Tibial nerve (tissue), 4 donors: ENCODE measurements around the gene ENTR1.

Experiments used
- EP300 ChIP-seq, 2 donors: sonication (generic); formaldehyde crosslinking; IDR thresholded peaks; one replicate each; pipeline ENCODE4 v1.6.1; 2017; ENCODE audit warnings: antibody characterized with exemption in 2 of 2, mild to moderate bottlenecking in 1 of 2
- TF ChIP-seq, protein P1 (sequence below), 5 experiments: fragments of 200-600 bp in 3 of 5; fragments of 450-650 bp in 2 of 5; sonication (generic) in 3 of 5; IDR thresholded peaks; one replicate each; pipeline ENCODE4 v1.5.1; 2016 to 2019; ENCODE audit warnings: antibody characterized with exemption in 5 of 5, mild to moderate bottlenecking in 3 of 5, moderate library complexity in 2 of 5

- TF ChIP-seq, protein P1, sequence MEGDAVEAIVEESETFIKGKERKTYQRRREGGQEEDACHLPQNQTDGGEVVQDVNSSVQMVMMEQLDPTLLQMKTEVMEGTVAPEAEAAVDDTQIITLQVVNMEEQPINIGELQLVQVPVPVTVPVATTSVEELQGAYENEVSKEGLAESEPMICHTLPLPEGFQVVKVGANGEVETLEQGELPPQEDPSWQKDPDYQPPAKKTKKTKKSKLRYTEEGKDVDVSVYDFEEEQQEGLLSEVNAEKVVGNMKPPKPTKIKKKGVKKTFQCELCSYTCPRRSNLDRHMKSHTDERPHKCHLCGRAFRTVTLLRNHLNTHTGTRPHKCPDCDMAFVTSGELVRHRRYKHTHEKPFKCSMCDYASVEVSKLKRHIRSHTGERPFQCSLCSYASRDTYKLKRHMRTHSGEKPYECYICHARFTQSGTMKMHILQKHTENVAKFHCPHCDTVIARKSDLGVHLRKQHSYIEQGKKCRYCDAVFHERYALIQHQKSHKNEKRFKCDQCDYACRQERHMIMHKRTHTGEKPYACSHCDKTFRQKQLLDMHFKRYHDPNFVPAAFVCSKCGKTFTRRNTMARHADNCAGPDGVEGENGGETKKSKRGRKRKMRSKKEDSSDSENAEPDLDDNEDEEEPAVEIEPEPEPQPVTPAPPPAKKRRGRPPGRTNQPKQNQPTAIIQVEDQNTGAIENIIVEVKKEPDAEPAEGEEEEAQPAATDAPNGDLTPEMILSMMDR (IDR thresholded peaks at IDR 0.05) = no peak
- TF ChIP-seq EP300 (IDR thresholded peaks at IDR 0.05) = no peak
Measured at GRCh38 chr9:136379891-136380290, 30.5 kb downstream of the ENTR1 start.
